ENCODE results near the gene XCL2.
"Not testable (repeated sequence)": the region's sequence is repeated elsewhere in the genome, so short reads cannot be mapped to it uniquely, and the experiment has no call there.

Gene XCL2, protein sequence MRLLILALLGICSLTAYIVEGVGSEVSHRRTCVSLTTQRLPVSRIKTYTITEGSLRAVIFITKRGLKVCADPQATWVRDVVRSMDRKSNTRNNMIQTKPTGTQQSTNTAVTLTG

DNA sequence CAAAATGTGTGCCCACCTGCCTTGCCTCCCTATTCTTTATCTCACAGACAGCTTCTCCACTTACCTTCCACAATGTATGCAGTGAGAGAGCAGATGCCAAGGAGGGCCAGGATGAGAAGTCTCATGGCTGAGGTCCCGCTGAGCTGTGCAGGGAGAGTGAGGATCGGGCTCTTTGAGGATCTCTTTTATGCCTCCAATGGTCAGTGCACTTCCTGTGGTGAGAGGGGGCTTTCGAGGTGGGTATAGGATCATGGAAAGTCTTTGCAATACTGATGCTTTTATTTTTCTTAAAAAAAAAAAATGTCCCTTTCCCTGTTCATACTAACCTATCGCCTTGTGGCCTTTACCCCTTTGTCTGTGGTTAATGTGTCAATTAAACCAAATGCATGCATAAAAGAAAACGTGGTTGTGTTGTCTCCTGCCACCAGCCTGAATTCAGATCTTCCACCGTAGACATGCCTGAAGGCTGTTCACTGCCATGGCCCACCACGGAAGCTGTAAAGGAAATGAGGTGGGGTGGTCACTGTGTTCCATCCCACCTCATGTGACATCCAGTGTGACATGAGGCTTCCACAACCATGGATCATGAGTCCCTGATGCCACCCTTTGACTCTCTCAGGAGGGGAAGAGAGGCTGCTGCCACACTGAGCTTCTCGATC is at the start of gene XCL2:
XCL2 (minus strand) TSS at position 158 of the 659 bp plus-strand sequence; CDS start at position 125, 33 bp downstream.
- not testable (repeated sequence) for DNase-seq (ENCODE audit: low read depth in 2 of 2); H3K4me3 ChIP-seq (replicated peaks in 1 of 2; ENCODE audit: low read depth in 2 of 2, low read length in 2 of 2)

DNA sequence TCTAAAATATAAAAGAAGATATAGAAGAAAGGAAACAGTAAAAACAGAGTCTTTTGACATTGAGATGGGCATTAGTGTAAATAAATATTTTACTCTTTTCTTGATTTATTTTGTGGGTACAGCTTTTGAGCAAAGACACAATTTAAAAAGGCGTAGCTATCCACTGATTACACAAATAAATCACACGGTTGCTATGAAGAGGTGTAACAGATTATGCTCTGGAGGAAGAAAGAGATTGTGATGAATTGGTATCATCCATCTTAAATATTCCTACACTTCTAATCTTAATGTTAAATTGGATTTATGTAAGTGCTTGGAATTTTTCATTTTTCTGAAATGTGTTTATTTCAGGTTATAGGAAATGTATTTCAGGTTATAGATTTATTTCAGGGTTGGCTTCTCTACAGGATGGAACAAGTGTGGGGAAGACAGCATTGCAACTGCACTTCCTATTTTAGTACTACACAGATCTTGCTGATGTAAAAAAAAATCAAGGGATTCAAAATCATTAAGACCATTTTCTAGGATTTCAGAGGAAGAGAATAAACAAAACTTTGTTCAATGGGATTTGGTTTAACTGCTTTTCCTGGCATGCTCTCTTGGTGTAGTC is 47.9 kb upstream of the XCL2 start:
- TF ChIP-seq, protein P1, sequence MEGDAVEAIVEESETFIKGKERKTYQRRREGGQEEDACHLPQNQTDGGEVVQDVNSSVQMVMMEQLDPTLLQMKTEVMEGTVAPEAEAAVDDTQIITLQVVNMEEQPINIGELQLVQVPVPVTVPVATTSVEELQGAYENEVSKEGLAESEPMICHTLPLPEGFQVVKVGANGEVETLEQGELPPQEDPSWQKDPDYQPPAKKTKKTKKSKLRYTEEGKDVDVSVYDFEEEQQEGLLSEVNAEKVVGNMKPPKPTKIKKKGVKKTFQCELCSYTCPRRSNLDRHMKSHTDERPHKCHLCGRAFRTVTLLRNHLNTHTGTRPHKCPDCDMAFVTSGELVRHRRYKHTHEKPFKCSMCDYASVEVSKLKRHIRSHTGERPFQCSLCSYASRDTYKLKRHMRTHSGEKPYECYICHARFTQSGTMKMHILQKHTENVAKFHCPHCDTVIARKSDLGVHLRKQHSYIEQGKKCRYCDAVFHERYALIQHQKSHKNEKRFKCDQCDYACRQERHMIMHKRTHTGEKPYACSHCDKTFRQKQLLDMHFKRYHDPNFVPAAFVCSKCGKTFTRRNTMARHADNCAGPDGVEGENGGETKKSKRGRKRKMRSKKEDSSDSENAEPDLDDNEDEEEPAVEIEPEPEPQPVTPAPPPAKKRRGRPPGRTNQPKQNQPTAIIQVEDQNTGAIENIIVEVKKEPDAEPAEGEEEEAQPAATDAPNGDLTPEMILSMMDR (IDR thresholded peaks at IDR 0.05; ENCODE audit: low read depth, low read length) = no peak
- H3K4me3 ChIP-seq (replicated peaks in 1 of 2; ENCODE audit: low read depth in 2 of 2, low read length in 2 of 2) = no peak overlapping the region
- DNase-seq (ENCODE audit: low read depth in 2 of 2) = no peak

DNA sequence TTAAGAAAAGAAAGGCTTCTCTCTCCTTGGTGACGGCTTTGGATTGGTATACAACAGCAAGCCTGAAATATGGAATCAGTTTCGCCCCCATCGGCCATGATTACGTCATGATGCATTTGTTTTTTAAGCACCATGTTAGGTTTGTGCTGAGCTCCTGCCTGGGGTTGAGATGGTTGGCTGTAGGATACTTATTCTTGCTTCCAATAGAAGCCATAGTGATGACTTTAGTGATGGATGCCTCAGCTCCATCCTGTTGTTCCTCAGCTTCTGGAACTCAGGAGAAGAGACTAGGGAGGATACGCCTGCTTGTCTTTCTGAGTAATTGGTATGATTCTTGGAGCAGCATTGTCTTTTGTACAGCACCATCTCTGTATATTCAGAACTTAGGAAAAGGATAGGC is 47.3 kb upstream of the XCL2 start:
- DNase-seq (ENCODE audit: low read depth in 2 of 2) = no peak
- TF ChIP-seq, protein P1 (IDR thresholded peaks at IDR 0.05; ENCODE audit: low read depth, low read length) = no peak
- H3K4me3 ChIP-seq (replicated peaks in 1 of 2; ENCODE audit: low read depth in 2 of 2, low read length in 2 of 2) = no peak overlapping the region

DNA sequence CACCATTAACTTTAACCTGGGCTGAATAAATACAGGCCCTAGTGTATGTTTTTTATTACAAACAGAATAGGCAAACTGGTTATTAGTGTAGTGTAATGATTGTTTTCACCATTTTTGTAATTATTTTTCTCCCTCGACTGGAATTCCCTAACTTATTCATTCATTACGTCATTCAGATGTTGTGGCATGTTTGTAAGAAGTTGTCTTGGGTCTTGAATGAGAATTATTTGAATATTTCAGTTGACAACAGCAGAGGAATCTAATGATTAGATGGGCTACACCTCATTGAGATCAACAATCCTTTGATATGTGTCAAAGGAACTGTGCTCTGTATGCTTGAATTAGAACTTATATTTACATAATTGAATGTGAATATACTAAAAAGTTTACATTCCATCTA is 45.4 kb upstream of the XCL2 start:
- no peak overlapping the region for H3K4me3 ChIP-seq (replicated peaks in 1 of 2; ENCODE audit: low read depth in 2 of 2, low read length in 2 of 2)
- no peak for DNase-seq (ENCODE audit: low read depth in 2 of 2)
- TF ChIP-seq, protein P1 (IDR thresholded peaks at IDR 0.05; ENCODE audit: low read depth, low read length) = no peak

DNA sequence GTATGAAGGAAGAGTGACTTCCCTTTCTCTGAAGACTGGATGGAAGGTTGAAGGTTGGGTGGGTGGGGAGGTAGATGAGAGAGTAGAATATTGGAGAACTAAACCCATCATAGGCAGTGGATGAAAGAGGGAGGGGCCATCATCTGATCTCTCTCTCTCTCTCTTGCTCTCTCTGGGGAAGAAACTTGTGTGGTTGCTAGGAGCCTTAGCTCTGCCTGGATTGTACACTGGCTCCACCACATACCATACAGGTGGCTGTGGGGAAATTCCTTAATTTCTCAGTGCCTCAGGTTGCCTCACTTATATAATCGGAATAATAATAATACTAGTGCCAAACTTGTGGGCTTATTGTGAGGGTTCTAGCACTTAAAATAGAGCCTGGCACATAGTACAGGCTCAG is 42.1 kb upstream of the XCL2 start:
- DNase-seq (ENCODE audit: low read depth in 2 of 2) = no peak
- TF ChIP-seq, protein P1 (IDR thresholded peaks at IDR 0.05; ENCODE audit: low read depth, low read length) = no peak
- H3K4me3 ChIP-seq (replicated peaks in 1 of 2; ENCODE audit: low read depth in 2 of 2, low read length in 2 of 2) = no peak overlapping the region

DNA sequence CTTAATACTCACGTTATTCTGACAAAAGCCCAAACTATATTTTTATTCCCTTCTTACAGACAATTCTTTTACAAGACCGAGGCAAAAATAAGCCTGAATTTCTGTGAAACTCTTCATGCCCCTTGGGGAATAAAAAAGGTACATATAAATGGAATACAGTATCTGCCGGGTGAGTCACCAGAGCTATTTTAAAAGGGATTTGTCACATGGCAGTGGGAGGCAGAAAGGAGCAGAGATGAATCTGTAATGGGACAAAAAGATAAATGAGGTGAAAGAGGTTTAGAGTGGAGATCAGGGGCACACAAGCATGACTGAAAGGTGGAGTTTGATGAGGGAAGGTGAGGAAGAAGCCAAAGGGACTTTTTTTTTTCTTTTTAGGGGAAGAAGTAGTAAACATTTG is 41.4 kb upstream of the XCL2 start:
- TF ChIP-seq, protein P1 (IDR thresholded peaks at IDR 0.05; ENCODE audit: low read depth, low read length) = no peak
- peak; percentile 4 to 61 for DNase-seq (ENCODE audit: low read depth in 2 of 2)
- H3K4me3 ChIP-seq (replicated peaks in 1 of 2; ENCODE audit: low read depth in 2 of 2, low read length in 2 of 2) = no peak overlapping the region

DNA sequence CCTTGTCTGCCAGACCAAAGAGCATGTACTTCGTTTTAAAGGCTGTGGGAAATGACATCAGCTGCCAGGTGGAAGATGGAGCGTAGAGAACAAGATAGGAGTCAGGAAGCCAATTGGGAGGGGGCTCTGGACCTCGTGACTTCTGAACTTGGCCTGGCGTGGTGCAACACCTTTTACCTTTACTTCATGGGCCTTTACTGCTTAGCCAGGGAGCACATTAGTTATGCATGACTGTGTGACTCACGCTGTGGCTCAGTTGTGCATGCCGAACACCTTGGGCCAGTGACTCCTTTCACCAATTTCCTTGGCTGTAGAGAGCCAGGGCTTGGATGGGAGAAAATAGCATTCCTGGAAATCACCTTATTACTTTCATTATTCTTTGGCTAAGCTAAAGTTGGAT is 39.8 kb upstream of the XCL2 start:
- TF ChIP-seq, protein P1 (IDR thresholded peaks at IDR 0.05; ENCODE audit: low read depth, low read length) = no peak
- H3K4me3 ChIP-seq (replicated peaks in 1 of 2; ENCODE audit: low read depth in 2 of 2, low read length in 2 of 2) = no peak overlapping the region
- no peak for DNase-seq (ENCODE audit: low read depth in 2 of 2)

All from cardiac fibroblast (primary cell).